Ureter (tissue), 1 donor: ENCODE measurements around the gene ARL17B. TPM values are rescaled to one million over a fixed set of nuclear protein-coding genes. Genes with fewer than 3 reads are reported as not detected.
A peak's percentile ranks its signal among the peaks of the same experiment; 100 is the strongest.
"Not testable (repeated sequence)": the region's sequence is repeated elsewhere in the genome, so short reads cannot be mapped to it uniquely, and the experiment has no call there.

Experiments used
- DNase-seq: peaks from one replicate; pipeline ENCODE4 v3.0.0-alpha.2; 2020; ENCODE audit warnings: low spot score
- total RNA-seq: library from RNA; stranded (reverse); gene quantifications from one replicate; pipeline ENCODE4 v1.2.4, GENCODE V29; 2023
- donor health status: DM: yes; HTN: yes; CAD: no.

ARL17B gene
- total RNA-seq = 32.4 TPM

- DNase-seq = peak; percentile 97
Observed at GRCh38 chr17:46361755-46362154, at the start of gene ARL17B. Gene ARL17B, minus strand, starts transcription at chr17:46361766. Its CDS starts 3,369 bp downstream, at chr17:46358397.

- not testable (repeated sequence) for DNase-seq
Observed at GRCh38 chr17:46409864-46410263, 48.3 kb upstream of the ARL17B start.

DNA sequence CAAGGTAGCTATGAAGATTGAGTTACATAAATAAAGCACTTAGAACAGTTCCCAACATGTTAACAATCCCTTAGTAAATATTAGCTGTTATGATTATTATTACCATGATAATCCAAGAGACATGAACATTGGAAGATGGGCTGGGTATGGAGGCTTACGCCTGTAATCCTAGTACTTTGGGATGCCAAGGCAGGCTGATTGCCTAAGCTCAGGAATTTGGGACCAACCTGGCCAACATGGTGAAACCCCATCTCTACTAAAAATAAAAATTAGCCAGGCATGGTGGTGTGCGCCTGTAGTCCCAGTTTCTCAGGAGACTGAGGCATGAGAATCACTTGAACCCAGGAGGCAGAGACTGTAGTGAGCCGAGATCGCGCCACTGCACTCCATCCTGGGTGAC is 45.6 kb upstream of the ARL17B start:
- DNase-seq = not testable (repeated sequence)

DNA sequence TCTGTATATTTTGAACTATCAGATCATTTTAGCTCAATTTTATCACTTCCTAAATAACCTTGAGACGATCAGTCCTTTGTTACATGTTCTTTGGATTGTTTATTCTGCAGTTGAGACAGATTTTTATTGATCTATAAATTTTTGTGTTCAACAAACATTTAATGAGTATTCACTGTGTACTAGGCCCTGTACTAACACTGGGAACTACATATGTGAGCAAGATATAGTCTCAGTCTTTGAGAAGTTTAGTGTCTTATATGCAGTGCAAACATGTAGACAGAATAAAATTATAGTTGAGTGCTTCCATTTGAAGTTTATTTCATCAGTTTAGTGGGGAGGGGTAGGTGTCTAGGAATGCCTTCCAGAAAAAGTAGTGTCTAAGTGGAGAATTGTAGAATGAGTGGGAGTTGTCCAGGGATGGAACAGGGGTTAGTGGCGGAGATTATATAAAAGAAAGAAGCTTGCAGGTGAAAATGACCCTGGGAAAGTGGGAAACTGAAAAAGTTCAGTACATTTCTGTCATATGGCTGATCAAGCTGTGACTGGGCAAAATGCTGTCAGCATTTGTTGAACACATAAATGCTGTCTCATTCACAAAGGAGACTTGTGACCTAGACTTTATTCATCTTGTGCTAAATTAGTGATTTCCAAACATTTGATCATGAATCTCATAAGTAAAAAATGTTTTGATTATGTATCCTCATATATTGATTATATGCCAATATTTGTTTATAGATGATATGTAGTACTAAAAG is 39.6 kb upstream of the ARL17B start:
- DNase-seq = not testable (repeated sequence)

GRCh38 chr17:46400543-46400942 is 39.0 kb upstream of the ARL17B start:
- not testable (repeated sequence) for DNase-seq

- not testable (repeated sequence) for DNase-seq
Observed at GRCh38 chr17:46399993-46400392, 38.4 kb upstream of the ARL17B start.

GRCh38 chr17:46396292-46396691 is 34.7 kb upstream of the ARL17B start:
- not testable (repeated sequence) for DNase-seq

DNA sequence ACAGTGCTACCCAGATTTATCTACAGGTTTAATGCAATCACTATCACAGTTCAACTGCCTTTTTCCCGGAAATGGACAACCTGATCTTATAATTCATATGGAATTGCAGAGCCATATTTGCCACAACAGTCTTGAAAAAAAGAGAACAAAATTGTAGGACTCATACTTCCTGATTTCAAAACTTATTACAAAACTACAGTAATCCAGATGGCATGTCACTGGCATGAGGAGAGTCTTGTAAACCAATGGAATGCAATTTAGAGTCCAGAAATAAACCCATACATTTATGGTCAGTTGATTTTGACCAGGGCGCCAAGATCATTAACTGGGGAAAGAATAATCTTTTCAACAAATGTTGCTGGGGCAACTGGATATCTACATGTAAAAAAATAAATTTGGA is 32.1 kb upstream of the ARL17B start:
- not testable (repeated sequence) for DNase-seq

- DNase-seq = not testable (repeated sequence)
Observed at GRCh38 chr17:46385491-46385890, 23.9 kb upstream of the ARL17B start.

DNA sequence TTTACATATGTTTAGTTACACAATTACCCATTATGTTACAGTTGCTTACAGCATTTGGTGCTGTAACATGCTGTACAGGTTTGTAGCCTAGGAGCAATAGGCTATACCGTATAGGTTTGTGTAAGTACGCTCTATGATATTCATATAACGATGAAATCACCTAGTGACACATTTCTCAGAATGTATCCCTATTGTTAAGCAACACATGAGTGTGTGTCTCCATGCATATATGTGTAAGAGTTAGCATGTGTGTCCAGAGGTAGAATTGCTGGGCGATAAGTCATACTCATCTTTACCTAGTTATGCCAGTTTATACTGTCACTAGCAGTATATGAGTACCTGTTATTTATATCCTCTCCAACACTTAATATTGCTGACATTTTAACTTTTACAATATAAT is 21.6 kb upstream of the ARL17B start:
- not testable (repeated sequence) for DNase-seq

GRCh38 chr17:46373418-46373817 is 11.9 kb upstream of the ARL17B start:
- DNase-seq = not testable (repeated sequence)

DNA sequence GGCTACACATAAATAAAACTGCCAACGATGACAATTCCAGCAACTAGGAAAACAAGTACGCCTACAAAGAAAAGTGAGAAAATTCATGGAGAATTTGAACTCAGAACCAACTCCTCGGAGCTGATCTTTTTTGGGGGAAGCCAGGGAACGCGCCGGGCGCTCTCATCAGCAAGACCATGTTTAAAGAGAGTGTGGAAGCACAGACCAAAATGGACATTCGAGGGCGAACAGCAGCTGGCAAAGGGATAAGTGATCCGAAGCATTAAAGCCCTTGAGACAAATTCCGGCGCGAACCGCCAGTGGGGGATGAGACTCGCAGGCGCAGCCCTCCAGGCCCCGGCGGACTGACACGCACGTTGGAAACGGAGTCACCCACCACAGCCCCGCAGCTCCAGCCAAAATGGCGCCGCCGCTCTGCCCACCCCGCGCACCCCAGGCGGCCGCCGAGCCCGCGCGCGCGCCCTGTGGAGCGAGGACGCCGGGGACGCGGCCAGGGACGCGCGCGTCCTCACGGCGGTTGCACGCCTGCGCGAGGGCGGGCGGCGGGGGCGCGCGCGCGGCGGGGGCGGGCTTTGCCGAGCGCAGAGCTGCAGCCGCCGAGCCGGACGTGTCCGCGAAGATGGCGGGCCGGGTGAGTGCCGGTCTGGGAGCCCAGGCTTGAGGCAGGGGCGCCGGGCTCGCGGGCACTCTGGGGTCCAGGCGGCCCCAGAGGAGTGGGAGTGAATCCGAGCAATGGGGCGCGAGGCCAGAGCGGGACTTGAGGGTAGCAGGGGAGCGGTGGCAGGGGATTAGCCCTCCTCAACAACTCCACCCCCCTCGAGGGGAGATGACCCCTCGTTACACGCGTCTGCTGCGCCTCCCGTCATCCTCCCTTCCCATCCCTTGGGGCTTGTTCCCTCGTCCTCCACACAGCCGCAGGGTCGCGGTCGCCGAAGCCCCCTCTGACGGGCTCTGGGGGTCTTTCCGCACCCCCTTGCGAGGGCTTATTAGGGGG is 11.0 kb upstream of the ARL17B start:
- DNase-seq = not testable (repeated sequence)

DNA sequence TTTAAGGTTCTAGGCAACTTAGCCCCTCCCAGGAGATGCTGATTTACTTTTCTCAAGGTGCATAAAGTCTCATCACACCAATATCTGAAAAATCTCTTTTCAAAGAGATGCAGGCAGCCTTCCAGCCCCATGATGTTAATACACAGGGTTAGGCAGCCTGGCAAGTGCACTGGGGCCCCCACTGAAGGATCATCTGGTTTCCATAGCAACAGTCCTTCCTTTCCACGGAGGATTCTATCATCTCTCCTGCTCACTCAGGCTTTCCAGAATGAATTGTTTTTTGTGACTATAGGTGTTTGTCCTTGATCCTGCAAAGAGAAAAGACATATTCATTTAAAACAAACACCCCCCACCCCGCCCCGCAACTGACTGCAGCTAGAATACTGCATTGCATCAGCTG is 6.0 kb upstream of the ARL17B start:
- DNase-seq = not testable (repeated sequence)

DNA sequence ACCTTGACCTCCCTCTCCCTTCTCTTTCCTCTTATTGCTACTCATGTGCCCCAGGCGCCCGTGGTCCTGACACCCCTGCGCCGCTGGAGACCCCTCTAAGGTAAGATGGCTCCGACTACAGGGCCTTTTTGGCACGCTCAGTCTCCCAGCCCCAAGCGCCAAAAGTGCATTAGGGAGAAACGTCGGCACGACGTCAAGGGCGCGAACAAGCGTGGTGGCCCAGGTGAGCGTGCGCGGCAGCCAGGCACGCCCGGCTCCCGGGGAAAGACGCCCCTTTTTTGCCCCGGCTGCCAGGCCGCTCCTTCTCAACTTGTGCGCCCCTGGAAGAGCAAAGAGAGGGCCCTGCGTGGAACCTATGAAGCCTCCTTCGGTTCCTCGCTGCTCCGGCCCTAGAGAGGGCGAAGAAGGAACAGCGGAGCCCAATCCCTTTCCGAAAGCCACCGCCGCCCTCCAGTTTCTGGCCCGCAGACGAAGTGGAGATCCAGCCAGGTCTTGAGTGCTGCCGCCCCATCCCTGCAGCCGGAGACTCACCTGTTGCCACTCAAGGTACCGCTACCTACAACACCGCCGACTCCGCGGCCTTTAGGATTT is 326 bp downstream of the ARL17B start:
- DNase-seq = not testable (repeated sequence)

GRCh38 chr17:46353856-46354255 is 7.7 kb downstream of the ARL17B start:
- not testable (repeated sequence) for DNase-seq

GRCh38 chr17:46349060-46349459 is 12.5 kb downstream of the ARL17B start:
- DNase-seq = not testable (repeated sequence)

GRCh38 chr17:46348345-46348744 is 13.2 kb downstream of the ARL17B start:
- DNase-seq = not testable (repeated sequence)

- DNase-seq = not testable (repeated sequence)
Observed at GRCh38 chr17:46342131-46342530, 19.4 kb downstream of the ARL17B start.

- DNase-seq = not testable (repeated sequence)
Observed at GRCh38 chr17:46341220-46341619, 20.3 kb downstream of the ARL17B start.

GRCh38 chr17:46294831-46295230 is 66.7 kb downstream of the ARL17B start, which contains the start of gene LRRC37A:
Gene LRRC37A, plus strand, starts transcription at chr17:46295131. Its CDS starts 3 bp downstream, at chr17:46295134.
- DNase-seq = not testable (repeated sequence)

GRCh38 chr17:46291618-46292017 is 69.9 kb downstream of the ARL17B start:
- DNase-seq = not testable (repeated sequence)
